ENCODE data around the gene PSMG2.

DNA sequence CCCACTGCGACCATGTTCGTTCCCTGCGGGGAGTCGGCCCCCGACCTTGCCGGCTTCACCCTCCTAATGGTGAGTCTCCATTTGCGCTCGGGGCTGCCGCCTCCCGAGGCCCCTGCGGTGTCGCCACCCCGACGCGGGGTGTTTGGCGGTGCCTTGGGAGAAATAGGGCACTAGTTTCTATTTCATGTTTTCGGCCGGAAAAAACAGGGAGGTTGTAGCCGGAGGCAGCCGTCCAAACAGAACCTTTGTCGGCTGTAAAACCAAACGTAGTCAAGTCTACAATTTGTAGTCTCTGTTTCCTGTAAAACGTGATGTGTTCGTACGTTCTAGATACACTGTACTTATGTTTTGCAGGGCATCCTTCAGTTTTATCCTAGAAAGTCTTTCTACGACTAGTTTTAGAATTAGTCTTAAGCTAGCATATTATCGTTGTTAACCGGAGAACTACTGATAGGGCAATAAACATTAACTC is 290 bp downstream of the PSMG2 start:
- TF ChIP-seq, protein P1, sequence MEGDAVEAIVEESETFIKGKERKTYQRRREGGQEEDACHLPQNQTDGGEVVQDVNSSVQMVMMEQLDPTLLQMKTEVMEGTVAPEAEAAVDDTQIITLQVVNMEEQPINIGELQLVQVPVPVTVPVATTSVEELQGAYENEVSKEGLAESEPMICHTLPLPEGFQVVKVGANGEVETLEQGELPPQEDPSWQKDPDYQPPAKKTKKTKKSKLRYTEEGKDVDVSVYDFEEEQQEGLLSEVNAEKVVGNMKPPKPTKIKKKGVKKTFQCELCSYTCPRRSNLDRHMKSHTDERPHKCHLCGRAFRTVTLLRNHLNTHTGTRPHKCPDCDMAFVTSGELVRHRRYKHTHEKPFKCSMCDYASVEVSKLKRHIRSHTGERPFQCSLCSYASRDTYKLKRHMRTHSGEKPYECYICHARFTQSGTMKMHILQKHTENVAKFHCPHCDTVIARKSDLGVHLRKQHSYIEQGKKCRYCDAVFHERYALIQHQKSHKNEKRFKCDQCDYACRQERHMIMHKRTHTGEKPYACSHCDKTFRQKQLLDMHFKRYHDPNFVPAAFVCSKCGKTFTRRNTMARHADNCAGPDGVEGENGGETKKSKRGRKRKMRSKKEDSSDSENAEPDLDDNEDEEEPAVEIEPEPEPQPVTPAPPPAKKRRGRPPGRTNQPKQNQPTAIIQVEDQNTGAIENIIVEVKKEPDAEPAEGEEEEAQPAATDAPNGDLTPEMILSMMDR (IDR thresholded peaks at IDR 0.05), result no peak
- TF ChIP-seq POLR2A (IDR thresholded peaks at IDR 0.05), result no peak

All from esophagus squamous epithelium (tissue), 4 donors.